SK-N-SH treated with all-trans-retinoic acid at 6 μM for 48 hours (cell line): ENCODE data around the gene CCDC137.

Experiments
- ATAC-seq: fragments of 200-7000 bp; cut with Tn5 transposase; 3 replicates; pipeline ENCODE4 v1.9.1; 2020; ENCODE audit warnings: mild to moderate bottlenecking, moderate library complexity
- BACH2 ChIP-seq: fragments of 250-450 bp; sonication (Bioruptor Pico); IDR thresholded peaks from 2 replicates; pipeline ENCODE4 v1.9.0; 2021; ENCODE audit warnings: mild to moderate bottlenecking, borderline replicate concordance
- CREB5 ChIP-seq: fragments of 250-450 bp; sonication (Bioruptor Pico); IDR thresholded peaks from 2 replicates; pipeline ENCODE4 v1.5.1; 2020; ENCODE audit warnings: low read depth, mild to moderate bottlenecking, moderate library complexity
- CSRNP3 ChIP-seq: fragments of 250-450 bp; sonication (Bioruptor Pico); IDR thresholded peaks from 2 replicates; pipeline ENCODE4 v1.5.1; 2021; ENCODE audit warnings: mild to moderate bottlenecking, moderate library complexity
- ESRRG ChIP-seq: fragments of 250-450 bp; sonication (Bioruptor Pico); IDR thresholded peaks from 2 replicates; pipeline ENCODE4 v1.6.1; 2021; ENCODE audit warnings: mild to moderate bottlenecking
- GLIS3 ChIP-seq: fragments of 250-450 bp; sonication (Bioruptor Pico); IDR thresholded peaks from 2 replicates; pipeline ENCODE4 v1.5.0; 2020; ENCODE audit warnings: mild to moderate bottlenecking, moderate library complexity
- ISL1 ChIP-seq: fragments of 250-450 bp; sonication (Bioruptor Pico); IDR thresholded peaks from 2 replicates; pipeline ENCODE4 v2.1.2; 2022; ENCODE audit warnings: mild to moderate bottlenecking, moderate library complexity
- OSR1 ChIP-seq: fragments of 250-450 bp; sonication (Bioruptor Pico); IDR thresholded peaks from 2 replicates; pipeline ENCODE4 v1.8.0; 2022; ENCODE audit warnings: moderate library complexity, mild to moderate bottlenecking, inconsistent platforms
- POU6F1 ChIP-seq: fragments of 250-450 bp; sonication (Bioruptor Pico); IDR thresholded peaks from 2 replicates; pipeline ENCODE4 v1.8.0; 2021; ENCODE audit warnings: low read depth, mild to moderate bottlenecking, moderate library complexity, borderline replicate concordance
- PPARA ChIP-seq: fragments of 250-450 bp; sonication (Bioruptor Pico); IDR thresholded peaks from 2 replicates; pipeline ENCODE4 v1.5.0; 2020; ENCODE audit warnings: mild to moderate bottlenecking, borderline replicate concordance
- SNAI2 ChIP-seq: fragments of 250-450 bp; sonication (Bioruptor Pico); IDR thresholded peaks from 2 replicates; pipeline ENCODE4 v1.5.0; 2020; ENCODE audit warnings: mild to moderate bottlenecking, moderate library complexity
- TCF4 ChIP-seq: fragments of 250-450 bp; sonication (Bioruptor Pico); IDR thresholded peaks from 2 replicates; pipeline ENCODE4 v1.8.0; 2021; ENCODE audit warnings: mild to moderate bottlenecking, moderate library complexity, borderline replicate concordance
- ZC3H10 ChIP-seq: fragments of 250-450 bp; sonication (Bioruptor Pico); IDR thresholded peaks from 2 replicates; pipeline ENCODE4 v1.5.1; 2021; ENCODE audit warnings: mild to moderate bottlenecking, moderate library complexity
- ZFP3 ChIP-seq: fragments of 250-450 bp; sonication (Bioruptor Pico); IDR thresholded peaks from 2 replicates; pipeline ENCODE4 v1.5.0; 2020; ENCODE audit warnings: mild to moderate bottlenecking, moderate library complexity
- ZNF70 ChIP-seq: fragments of 450-650 bp; formaldehyde crosslinking; IDR thresholded peaks from 2 replicates; pipeline ENCODE4 v1.5.0; 2020; ENCODE audit warnings: mild to moderate bottlenecking, moderate library complexity
- ZNF8 ChIP-seq: fragments of 450-650 bp; formaldehyde crosslinking; IDR thresholded peaks from 2 replicates; pipeline ENCODE4 v1.5.0; 2020; ENCODE audit warnings: mild to moderate bottlenecking, moderate library complexity
- TF ChIP-seq, protein P1 (sequence below): fragments of 250-450 bp; sonication (Bioruptor Pico); IDR thresholded peaks from 2 replicates; pipeline ENCODE4 v1.5.0; 2020; ENCODE audit warnings: mild to moderate bottlenecking, moderate library complexity
- TF ChIP-seq, protein P2 (sequence below): fragments of 250-450 bp; sonication (Bioruptor Pico); IDR thresholded peaks from 2 replicates; pipeline ENCODE4 v1.8.0; 2020; ENCODE audit warnings: mild to moderate bottlenecking, moderate library complexity, borderline replicate concordance

The CCDC137 gene

DNA sequence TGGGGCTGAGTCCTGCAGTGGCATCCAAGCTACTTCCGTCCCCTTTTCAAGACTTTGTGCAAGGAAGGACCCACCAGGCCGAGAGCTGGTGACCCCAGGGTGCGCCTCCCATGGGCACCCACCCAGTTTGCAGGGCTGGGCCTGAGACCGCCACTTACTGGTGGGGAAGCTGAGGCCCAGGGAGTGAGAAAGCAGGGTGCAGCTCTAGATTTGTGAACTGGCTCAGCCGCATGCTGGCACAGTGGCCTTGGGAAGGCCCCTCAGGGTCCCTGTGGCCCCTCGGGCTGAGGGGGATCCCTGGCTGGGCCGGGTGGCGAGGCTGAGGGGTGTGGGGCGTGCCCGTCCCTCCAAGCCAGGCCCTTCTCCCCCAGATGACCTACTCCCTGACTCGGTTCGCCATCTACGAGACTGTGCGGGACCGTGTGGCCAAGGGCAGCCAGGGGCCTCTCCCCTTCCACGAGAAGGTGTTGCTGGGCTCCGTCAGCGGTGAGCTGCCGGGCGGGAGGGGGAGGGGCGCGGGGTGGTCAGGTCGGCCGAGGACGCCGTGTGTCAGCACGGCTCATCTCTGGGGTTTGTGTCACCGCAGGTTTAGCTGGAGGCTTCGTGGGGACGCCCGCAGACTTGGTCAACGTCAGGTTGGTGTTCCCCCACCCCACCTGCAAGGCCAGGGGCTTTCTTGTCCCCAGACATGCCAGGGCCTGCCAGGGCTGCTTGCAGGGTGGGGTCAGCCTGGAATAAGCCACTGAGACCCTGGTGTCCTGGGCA, 48.8 kb downstream of the CCDC137 start (continued):
- TF ChIP-seq ZFP3 (CRISPR knock-in tag) = no peak

DNA sequence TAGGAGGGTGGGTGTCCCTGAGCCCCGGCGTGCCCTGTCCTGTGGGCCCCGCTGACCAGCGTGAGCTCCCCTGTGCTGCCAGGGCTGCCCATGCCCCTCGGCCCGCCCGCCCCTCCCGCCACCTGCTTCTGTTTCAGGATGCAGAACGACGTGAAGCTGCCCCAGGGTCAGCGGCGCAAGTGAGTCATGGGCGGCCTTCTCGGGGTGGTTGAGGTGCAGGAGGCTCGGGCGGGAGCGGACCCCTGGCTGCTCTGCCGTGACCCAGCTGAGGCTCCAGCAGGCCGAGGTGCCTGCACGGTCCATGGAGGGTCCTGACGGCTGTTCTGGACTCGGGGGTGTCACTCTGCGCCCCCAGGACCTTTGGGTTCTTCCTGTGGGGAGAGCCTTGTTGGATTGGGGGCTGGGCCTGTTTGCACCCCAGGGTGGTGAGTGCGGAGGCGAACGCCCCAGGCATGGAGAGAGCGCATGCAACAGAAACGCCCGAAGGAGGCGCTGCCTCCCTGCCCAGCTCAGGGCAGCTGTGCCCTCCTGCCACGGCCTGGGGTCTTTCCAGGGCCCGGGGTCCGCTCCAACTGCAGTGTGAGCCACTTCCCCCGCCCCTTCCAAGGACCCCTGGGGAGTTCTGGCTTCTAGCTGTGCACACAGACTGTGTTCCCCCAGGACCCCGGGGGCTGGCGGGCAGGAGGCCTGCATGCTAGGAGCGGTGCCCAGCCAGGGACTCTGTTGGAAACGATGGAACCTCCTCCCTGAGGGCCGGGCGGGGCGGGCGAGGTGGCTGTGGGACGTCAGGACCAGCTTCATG, 49.5 kb downstream of the CCDC137 start:
- TF ChIP-seq OSR1 (CRISPR knock-in tag) (no peak), PPARA (CRISPR knock-in tag) (no peak), CREB5 (CRISPR knock-in tag) (no peak), CSRNP3 (CRISPR knock-in tag) (no peak), ESRRG (no peak), GLIS3 (CRISPR knock-in tag) (no peak), ZC3H10 (CRISPR knock-in tag) (no peak), TCF4 (no peak), ZNF8 (CRISPR knock-in tag) (no peak), POU6F1 (CRISPR knock-in tag) (no peak), SNAI2 (CRISPR knock-in tag) (no peak), BACH2 (CRISPR knock-in tag) (no peak), ISL1 (CRISPR knock-in tag) (no peak), ZNF70 (CRISPR knock-in tag) (no peak)
- TF ChIP-seq, protein P1, sequence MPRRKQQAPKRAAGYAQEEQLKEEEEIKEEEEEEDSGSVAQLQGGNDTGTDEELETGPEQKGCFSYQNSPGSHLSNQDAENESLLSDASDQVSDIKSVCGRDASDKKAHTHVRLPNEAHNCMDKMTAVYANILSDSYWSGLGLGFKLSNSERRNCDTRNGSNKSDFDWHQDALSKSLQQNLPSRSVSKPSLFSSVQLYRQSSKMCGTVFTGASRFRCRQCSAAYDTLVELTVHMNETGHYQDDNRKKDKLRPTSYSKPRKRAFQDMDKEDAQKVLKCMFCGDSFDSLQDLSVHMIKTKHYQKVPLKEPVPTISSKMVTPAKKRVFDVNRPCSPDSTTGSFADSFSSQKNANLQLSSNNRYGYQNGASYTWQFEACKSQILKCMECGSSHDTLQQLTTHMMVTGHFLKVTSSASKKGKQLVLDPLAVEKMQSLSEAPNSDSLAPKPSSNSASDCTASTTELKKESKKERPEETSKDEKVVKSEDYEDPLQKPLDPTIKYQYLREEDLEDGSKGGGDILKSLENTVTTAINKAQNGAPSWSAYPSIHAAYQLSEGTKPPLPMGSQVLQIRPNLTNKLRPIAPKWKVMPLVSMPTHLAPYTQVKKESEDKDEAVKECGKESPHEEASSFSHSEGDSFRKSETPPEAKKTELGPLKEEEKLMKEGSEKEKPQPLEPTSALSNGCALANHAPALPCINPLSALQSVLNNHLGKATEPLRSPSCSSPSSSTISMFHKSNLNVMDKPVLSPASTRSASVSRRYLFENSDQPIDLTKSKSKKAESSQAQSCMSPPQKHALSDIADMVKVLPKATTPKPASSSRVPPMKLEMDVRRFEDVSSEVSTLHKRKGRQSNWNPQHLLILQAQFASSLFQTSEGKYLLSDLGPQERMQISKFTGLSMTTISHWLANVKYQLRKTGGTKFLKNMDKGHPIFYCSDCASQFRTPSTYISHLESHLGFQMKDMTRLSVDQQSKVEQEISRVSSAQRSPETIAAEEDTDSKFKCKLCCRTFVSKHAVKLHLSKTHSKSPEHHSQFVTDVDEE = no peak
- TF ChIP-seq, protein P2, sequence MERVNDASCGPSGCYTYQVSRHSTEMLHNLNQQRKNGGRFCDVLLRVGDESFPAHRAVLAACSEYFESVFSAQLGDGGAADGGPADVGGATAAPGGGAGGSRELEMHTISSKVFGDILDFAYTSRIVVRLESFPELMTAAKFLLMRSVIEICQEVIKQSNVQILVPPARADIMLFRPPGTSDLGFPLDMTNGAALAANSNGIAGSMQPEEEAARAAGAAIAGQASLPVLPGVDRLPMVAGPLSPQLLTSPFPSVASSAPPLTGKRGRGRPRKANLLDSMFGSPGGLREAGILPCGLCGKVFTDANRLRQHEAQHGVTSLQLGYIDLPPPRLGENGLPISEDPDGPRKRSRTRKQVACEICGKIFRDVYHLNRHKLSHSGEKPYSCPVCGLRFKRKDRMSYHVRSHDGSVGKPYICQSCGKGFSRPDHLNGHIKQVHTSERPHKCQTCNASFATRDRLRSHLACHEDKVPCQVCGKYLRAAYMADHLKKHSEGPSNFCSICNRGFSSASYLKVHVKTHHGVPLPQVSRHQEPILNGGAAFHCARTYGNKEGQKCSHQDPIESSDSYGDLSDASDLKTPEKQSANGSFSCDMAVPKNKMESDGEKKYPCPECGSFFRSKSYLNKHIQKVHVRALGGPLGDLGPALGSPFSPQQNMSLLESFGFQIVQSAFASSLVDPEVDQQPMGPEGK (CRISPR knock-in tag) = no peak
- no peak for ATAC-seq

GRCh38 chr17:81716674-81716996, 50.1 kb downstream of the CCDC137 start:
- ATAC-seq = no peak
- TF ChIP-seq ZNF8 (CRISPR knock-in tag) = no peak
- no peak for TF ChIP-seq ZC3H10 (CRISPR knock-in tag)
- no peak for TF ChIP-seq TCF4
- no peak for TF ChIP-seq OSR1 (CRISPR knock-in tag)
- no peak for TF ChIP-seq ESRRG
- no peak for TF ChIP-seq SNAI2 (CRISPR knock-in tag)
- TF ChIP-seq CREB5 (CRISPR knock-in tag) = no peak
- no peak for TF ChIP-seq ZFP3 (CRISPR knock-in tag)
- TF ChIP-seq, protein P1 = no peak
- TF ChIP-seq CSRNP3 (CRISPR knock-in tag) = no peak
- TF ChIP-seq, protein P2 (CRISPR knock-in tag) = no peak
